Type B pancreatic cell (in vitro differentiated cells): ENCODE data around the gene SMAD9. TPM values are rescaled to one million over a fixed set of nuclear protein-coding genes. Genes with fewer than 3 reads are reported as not detected.
A peak's percentile ranks its signal among the peaks of the same experiment; 100 is the strongest.

Experiments
- DNase-seq: peaks from one replicate; pipeline ENCODE4 v3.0.0; 2021; ENCODE audit warnings: mixed read lengths; ENCODE audit not compliant: unreplicated experiment; ENCODE audit errors: extremely low spot score
- H3K27ac Mint-ChIP-seq: 2 replicates; pipeline ENCODE4 v1.8.0; 2021; ENCODE audit warnings: mild to moderate bottlenecking, mixed read lengths
- H3K27me3 Mint-ChIP-seq: 2 replicates; pipeline ENCODE4 v1.8.0; 2021; ENCODE audit warnings: mixed read lengths
- H3K36me3 Mint-ChIP-seq: 2 replicates; pipeline ENCODE4 v1.8.0; 2021; ENCODE audit warnings: mixed read lengths
- H3K4me1 Mint-ChIP-seq: one replicate; pipeline ENCODE4 v1.8.0; 2021; ENCODE audit warnings: mixed read lengths; ENCODE audit not compliant: unreplicated experiment
- H3K4me3 Mint-ChIP-seq: 2 replicates; pipeline ENCODE4 v1.8.0; 2021; ENCODE audit warnings: mild to moderate bottlenecking, mixed read lengths
- H3K9me3 Mint-ChIP-seq: 2 replicates; pipeline ENCODE4 v1.8.0; 2021; ENCODE audit warnings: mixed read lengths
- long read RNA-seq: library from polyadenylated mRNA; unstranded; transcript quantifications from one replicate; pipeline ENCODE4 v2.0.0, GENCODE V29; 2020
- total RNA-seq: library from RNA; stranded (reverse); gene quantifications from 2 replicates; pipeline ENCODE4 v1.2.1, GENCODE V29; 2021; ENCODE audit warnings: low replicate concordance
- TF ChIP-seq, protein P1 (sequence below): fragments of 200-600 bp; sonication (generic); conservative IDR thresholded peaks from 2 replicates; pipeline ENCODE4 v1.5.0; 2021; ENCODE audit warnings: antibody characterized with exemption, mild to moderate bottlenecking

Gene SMAD9
- 12.2 and 19.7 TPM in 2 replicates for total RNA-seq
- long read RNA-seq, full-length matches to known transcripts, result 2 of 8 reads
- long read RNA-seq, partial matches to known transcripts, result 1 of 8 reads
- long read RNA-seq, other reads (novel, unspliced or antisense), result 5 of 8 reads

DNA sequence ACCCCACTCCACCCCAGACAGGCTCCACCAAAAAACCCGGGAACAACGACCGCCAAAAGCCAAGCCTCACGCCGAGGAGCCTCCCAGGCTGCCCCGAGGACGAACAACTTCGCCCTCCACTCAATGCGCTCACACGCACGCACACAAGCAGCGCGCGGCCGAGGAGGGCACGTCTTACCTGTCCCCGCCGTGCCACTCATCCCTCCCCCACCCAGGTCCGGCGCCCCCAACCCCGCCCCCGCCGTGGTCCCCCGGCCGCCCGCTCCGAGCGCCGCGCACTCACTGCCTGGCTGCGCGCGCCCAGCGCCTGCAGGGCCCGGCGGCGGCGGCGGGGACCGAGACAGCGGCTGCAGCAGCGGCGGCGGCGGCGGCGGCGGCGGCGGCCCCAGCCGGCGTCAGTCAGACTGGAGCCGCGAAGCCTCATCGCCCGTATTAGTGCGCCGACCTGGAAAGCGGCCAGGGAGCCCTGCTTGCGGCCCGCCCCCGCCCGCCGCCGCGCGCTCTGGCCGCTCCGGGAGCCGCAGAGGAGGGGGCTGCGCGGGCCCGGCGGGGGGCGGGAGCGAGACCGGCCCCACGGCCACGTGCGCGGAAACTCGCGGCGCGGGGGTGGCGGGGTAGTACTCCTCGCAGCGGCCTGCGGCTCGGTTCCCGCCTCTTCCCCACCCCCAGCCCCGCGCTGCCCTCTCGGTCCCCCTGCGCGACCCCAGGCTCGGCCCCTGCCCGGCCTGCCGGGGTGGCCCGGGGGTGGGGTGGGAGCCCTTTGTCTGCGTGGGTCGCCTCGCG is at the start of gene SMAD9:
Gene SMAD9, minus strand, starts transcription at position 406 of the 783 bp plus-strand sequence. CDS start 40,549 bp downstream, outside the sequence.
- Mint-ChIP-seq H3K4me1 (peaks cover 27% of the 10 kb centered on the region), H3K9me3 (no peaks in the 10 kb centered on the region), H3K27me3 (peaks cover 21% of the 10 kb centered on the region), H3K4me3 (peak within 1 kb of the TSS; percentile 94), H3K27ac (peak within 1 kb of the TSS; percentile 86), H3K36me3 (no peaks in the 10 kb centered on the region)
- peak; percentile 79 for DNase-seq
- TF ChIP-seq, protein P1, sequence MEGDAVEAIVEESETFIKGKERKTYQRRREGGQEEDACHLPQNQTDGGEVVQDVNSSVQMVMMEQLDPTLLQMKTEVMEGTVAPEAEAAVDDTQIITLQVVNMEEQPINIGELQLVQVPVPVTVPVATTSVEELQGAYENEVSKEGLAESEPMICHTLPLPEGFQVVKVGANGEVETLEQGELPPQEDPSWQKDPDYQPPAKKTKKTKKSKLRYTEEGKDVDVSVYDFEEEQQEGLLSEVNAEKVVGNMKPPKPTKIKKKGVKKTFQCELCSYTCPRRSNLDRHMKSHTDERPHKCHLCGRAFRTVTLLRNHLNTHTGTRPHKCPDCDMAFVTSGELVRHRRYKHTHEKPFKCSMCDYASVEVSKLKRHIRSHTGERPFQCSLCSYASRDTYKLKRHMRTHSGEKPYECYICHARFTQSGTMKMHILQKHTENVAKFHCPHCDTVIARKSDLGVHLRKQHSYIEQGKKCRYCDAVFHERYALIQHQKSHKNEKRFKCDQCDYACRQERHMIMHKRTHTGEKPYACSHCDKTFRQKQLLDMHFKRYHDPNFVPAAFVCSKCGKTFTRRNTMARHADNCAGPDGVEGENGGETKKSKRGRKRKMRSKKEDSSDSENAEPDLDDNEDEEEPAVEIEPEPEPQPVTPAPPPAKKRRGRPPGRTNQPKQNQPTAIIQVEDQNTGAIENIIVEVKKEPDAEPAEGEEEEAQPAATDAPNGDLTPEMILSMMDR, result no peak

DNA sequence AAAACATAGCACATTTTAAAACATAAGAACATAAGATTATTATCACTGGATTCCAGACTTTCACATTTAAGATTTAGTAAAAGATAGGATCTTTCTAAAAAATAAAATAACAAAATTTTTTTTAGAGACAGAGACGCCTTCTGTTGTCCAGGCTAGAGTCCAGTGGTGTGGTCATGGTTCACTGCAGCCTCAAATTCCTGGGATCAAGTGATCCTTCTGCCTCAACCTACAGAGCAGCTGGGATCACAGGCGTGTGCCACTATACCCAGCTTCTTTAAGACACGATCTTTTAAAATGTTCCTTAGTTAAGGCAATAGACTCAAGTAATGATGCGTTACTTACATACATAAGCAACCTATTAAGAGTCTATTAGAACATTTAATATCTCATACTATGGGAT is 46.4 kb upstream of the SMAD9 start:
- H3K36me3 Mint-ChIP-seq, result peaks cover 33% of the 10 kb centered on the region
- TF ChIP-seq, protein P1, result no peak
- H3K9me3 Mint-ChIP-seq, result no peaks in the 10 kb centered on the region
- no peak overlapping the region for H3K4me3 Mint-ChIP-seq
- H3K4me1 Mint-ChIP-seq, result no peaks in the 10 kb centered on the region
- no peaks in the 10 kb centered on the region for H3K27me3 Mint-ChIP-seq
- H3K27ac Mint-ChIP-seq, result no peak overlapping the region
- DNase-seq, result no peak

DNA sequence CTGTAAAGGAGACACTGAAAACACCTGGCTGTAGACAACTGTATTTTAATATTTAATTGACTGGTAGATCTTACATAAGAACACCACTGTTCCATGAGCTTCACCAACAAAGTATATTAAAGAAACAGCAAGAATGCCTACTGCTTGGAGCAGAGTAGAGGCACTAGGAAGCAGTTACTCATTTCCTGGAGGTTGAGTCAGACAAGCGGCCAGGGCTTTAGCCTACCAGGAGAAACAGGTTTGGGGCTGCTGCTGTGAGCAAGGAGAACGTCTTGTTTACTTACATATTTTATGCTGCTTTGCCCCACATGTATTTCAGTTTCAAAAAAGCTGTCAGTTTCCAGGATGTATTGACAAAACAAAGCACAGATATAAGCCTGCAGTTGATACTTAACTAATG is 45.7 kb upstream of the SMAD9 start:
- peak overlapping the region; percentile 8 for H3K27ac Mint-ChIP-seq
- DNase-seq, result no peak
- H3K27me3 Mint-ChIP-seq, result no peaks in the 10 kb centered on the region
- no peak overlapping the region for H3K4me3 Mint-ChIP-seq
- peaks cover 33% of the 10 kb centered on the region for H3K36me3 Mint-ChIP-seq
- TF ChIP-seq, protein P1, result no peak
- H3K4me1 Mint-ChIP-seq, result no peaks in the 10 kb centered on the region
- H3K9me3 Mint-ChIP-seq, result no peaks in the 10 kb centered on the region

DNA sequence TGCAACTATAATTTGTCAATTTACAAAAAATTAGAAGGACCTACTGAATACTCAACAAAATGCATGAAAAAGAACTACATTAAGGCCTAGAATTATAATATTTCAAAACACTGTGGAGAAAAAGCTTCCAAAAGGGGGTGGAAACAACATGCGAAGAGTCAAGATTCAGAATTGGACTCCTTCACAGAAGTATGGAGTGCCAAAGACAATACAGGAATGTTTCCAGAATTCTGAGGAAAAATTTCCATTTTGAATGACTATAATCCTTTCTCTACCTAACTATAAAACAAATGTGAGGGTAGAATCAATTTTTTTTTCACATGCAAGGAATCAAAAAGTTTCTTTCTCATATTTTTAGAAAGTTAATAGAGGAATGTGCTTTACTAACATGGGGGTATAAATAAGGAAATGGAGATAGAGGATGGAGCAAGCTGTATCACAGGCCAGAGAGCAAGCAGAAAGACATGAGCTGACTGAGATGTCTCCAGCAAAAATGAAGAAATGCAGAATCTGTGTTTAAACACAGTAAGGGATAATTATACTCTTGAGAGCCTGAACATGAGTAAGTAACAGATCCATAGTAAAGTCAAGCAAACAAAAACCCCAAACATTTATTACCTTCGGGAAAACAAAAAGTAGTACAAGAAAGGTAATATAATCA is 39.5 kb upstream of the SMAD9 start:
- Mint-ChIP-seq H3K9me3 (no peaks in the 10 kb centered on the region), H3K4me3 (no peak overlapping the region), H3K27ac (no peak overlapping the region), H3K36me3 (peaks cover 43% of the 10 kb centered on the region), H3K27me3 (no peaks in the 10 kb centered on the region), H3K4me1 (no peaks in the 10 kb centered on the region)
- TF ChIP-seq, protein P1, result no peak
- no peak for DNase-seq

DNA sequence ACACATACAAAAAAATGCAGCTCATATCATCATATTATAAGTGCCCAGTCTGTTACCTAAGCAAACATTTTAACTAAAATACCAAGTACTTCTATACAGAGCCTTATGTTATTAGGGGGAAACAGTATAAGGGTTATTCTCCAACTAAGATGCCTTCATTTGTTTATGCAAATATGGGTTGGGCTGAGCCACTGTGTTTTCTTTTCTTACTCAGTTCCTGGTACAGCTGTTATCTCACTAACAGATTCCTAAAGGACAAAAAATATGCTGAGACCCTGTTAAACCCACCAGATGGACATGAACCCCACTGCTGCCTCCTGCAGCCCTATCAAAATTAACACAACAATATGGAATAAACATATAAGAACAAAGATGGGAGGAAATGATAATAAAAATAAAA is 34.5 kb upstream of the SMAD9 start:
- H3K9me3 Mint-ChIP-seq, result no peaks in the 10 kb centered on the region
- no peak for DNase-seq
- no peak overlapping the region for H3K27ac Mint-ChIP-seq
- peaks cover 53% of the 10 kb centered on the region for H3K36me3 Mint-ChIP-seq
- H3K4me1 Mint-ChIP-seq, result no peaks in the 10 kb centered on the region
- TF ChIP-seq, protein P1, result no peak
- H3K4me3 Mint-ChIP-seq, result no peak overlapping the region
- no peaks in the 10 kb centered on the region for H3K27me3 Mint-ChIP-seq
